UCSD-AML1 (cell line): ENCODE measurements around the gene ATP9A.
"Not testable (repeated sequence)": the region's sequence is repeated elsewhere in the genome, so short reads cannot be mapped to it uniquely, and the experiment has no call there.

Experiments used
- DNase-seq: peaks from one replicate; lab custom pipeline; 2025; ENCODE audit not compliant: unreplicated experiment; lab: John Stamatoyannopoulos, UW

Gene ATP9A

GRCh38 chr20:51792960-51793359, 24.8 kb upstream of the ATP9A start:
- DNase-seq: no peak

- no peak for DNase-seq
Measured at GRCh38 chr20:51791626-51792025, 23.4 kb upstream of the ATP9A start.

GRCh38 chr20:51790256-51790655, 22.1 kb upstream of the ATP9A start:
- no peak for DNase-seq

- no peak for DNase-seq
Measured at GRCh38 chr20:51789434-51789833, 21.2 kb upstream of the ATP9A start.

GRCh38 chr20:51788822-51789221, 20.6 kb upstream of the ATP9A start:
- DNase-seq: no peak

GRCh38 chr20:51784299-51784698, 16.1 kb upstream of the ATP9A start:
- no peak for DNase-seq

- DNase-seq: not testable (repeated sequence)
Measured at GRCh38 chr20:51778229-51778759, 10.1 kb upstream of the ATP9A start.

- no peak for DNase-seq
Measured at GRCh38 chr20:51775241-51775640, 7.1 kb upstream of the ATP9A start.

GRCh38 chr20:51772236-51772635, 4.0 kb upstream of the ATP9A start:
- no peak for DNase-seq

- no peak for DNase-seq
Measured at GRCh38 chr20:51769976-51770615, 1.9 kb upstream of the ATP9A start.

- DNase-seq: no peak
Measured at GRCh38 chr20:51768759-51769517, 748 bp upstream of the ATP9A start.

GRCh38 chr20:51766994-51767866, 960 bp downstream of the ATP9A start:
- DNase-seq: no peak

- DNase-seq: not testable (repeated sequence)
Measured at GRCh38 chr20:51765381-51765780, 2.8 kb downstream of the ATP9A start.

- DNase-seq: no peak
Measured at GRCh38 chr20:51763965-51764602, 4.1 kb downstream of the ATP9A start.

GRCh38 chr20:51760905-51761546, 7.2 kb downstream of the ATP9A start:
- no peak for DNase-seq

- no peak for DNase-seq
Measured at GRCh38 chr20:51759769-51760510, 8.2 kb downstream of the ATP9A start.

- DNase-seq: no peak
Measured at GRCh38 chr20:51758978-51759544, 9.1 kb downstream of the ATP9A start.

GRCh38 chr20:51757226-51757625, 11.0 kb downstream of the ATP9A start:
- DNase-seq: no peak

- DNase-seq: no peak
Measured at GRCh38 chr20:51756653-51757052, 11.5 kb downstream of the ATP9A start.
